ACC112 (cell line): ENCODE data around the gene OXSR1.
"Not testable (repeated sequence)": the region's sequence is repeated elsewhere in the genome, so short reads cannot be mapped to it uniquely, and the experiment has no call there.

Source experiments
- H2AFZ ChIP-seq: fragments of 200-600 bp; sonication (generic); one replicate; pipeline ENCODE4 v1.6.0; 2017; ENCODE audit warnings: antibody characterized with exemption, low read length; ENCODE audit not compliant: unreplicated experiment
- H3K27ac ChIP-seq: fragments of 200-600 bp; sonication (generic); 2 replicates; pipeline ENCODE4 v1.5.1; 2014; ENCODE audit warnings: low read depth, mild to moderate bottlenecking, antibody characterized with exemption, low read length, moderate library complexity
- H3K27me3 ChIP-seq: fragments of 200-600 bp; sonication (generic); 2 replicates; pipeline ENCODE4 v1.6.1; 2014; ENCODE audit warnings: mild to moderate bottlenecking, antibody characterized with exemption, low read length, moderate library complexity, mixed read lengths; ENCODE audit not compliant: insufficient read depth
- H3K36me3 ChIP-seq: fragments of 200-600 bp; sonication (generic); 2 replicates; pipeline ENCODE4 v1.6.1; 2016; ENCODE audit warnings: mild to moderate bottlenecking, antibody characterized with exemption, low read length, moderate library complexity, mixed read lengths; ENCODE audit not compliant: insufficient read depth
- H3K4me1 ChIP-seq: fragments of 200-600 bp; sonication (generic); one replicate; pipeline ENCODE4 v1.6.1; 2016; ENCODE audit warnings: low read length, mixed read lengths; ENCODE audit not compliant: insufficient read depth, unreplicated experiment, control insufficient read depth
- H3K4me3 ChIP-seq: fragments of 200-600 bp; sonication (generic); 2 replicates; pipeline ENCODE4 v1.5.1; 2014; ENCODE audit warnings: mild to moderate bottlenecking, low read depth, low read length
- H3K79me2 ChIP-seq: fragments of 200-600 bp; sonication (generic); one replicate; pipeline ENCODE4 v1.6.0; 2016; ENCODE audit warnings: low read length; ENCODE audit not compliant: control insufficient read depth, unreplicated experiment, insufficient read depth

OXSR1 gene

DNA sequence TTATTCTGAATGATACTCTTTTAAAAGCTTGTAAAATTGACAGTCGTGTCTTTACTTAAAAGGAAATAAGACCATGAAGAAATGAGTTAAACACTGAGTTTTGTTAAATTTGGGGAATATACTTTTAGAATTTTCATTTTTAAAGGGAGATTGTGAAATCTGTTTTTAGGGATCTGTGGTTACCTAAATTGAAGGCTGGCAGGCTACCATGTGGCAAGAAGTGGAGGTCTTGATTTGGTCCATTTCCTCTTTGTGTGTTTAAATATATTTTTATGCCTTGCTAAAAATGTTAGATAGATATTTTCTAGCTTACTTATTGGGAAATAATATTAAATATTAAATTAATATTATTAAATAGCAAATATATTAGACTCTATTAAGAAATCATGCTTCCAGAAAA, 63.7 kb downstream of the OXSR1 start:
- Histone ChIP-seq H3K36me3 (peaks cover 43% of the 10 kb centered on the region), H3K79me2 (peaks cover 7% of the 10 kb centered on the region), H2AFZ (no peak overlapping the region), H3K4me1 (peaks cover 55% of the 10 kb centered on the region), H3K27me3 (no peaks in the 10 kb centered on the region), H3K4me3 (no peak overlapping the region), H3K27ac (peak overlapping the region; percentile 85)

GRCh38 chr3:38232701-38233100, 67.4 kb downstream of the OXSR1 start:
- Histone ChIP-seq H3K79me2 (peaks cover 7% of the 10 kb centered on the region), H2AFZ (no peak overlapping the region), H3K4me1 (peaks cover 19% of the 10 kb centered on the region), H3K4me3 (no peak overlapping the region), H3K36me3 (peaks cover 60% of the 10 kb centered on the region), H3K27me3 (no peaks in the 10 kb centered on the region), H3K27ac (no peak overlapping the region)

GRCh38 chr3:38235466-38235865, 70.1 kb downstream of the OXSR1 start:
- no peak overlapping the region for H3K27ac ChIP-seq
- peaks cover 68% of the 10 kb centered on the region for H3K36me3 ChIP-seq
- H3K27me3 ChIP-seq = no peaks in the 10 kb centered on the region
- H3K4me1 ChIP-seq = no peaks in the 10 kb centered on the region
- H3K4me3 ChIP-seq = no peak overlapping the region
- no peak overlapping the region for H2AFZ ChIP-seq
- H3K79me2 ChIP-seq = peaks cover 2% of the 10 kb centered on the region

GRCh38 chr3:38238416-38239008, 73.2 kb downstream of the OXSR1 start:
- H3K36me3 ChIP-seq = peaks cover 54% of the 10 kb centered on the region

DNA sequence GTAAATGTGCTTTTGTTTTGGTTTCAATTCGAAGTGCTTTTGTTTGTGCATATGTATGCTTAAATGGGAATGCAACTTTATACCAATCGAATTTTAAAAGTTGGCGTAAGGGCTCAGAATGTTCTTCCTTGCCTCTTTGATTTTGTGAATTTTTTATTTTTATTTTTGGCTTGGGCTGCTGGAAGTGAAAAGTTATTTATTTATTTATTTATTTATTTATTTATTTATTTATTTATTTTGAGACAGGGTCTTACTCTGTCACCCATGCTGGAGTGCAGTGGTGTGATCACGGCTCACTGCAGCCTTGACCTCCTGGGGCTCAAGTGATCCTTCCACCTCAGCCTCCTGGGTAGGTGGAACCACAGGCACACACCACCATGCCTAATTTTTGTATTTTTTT, 77.5 kb downstream of the OXSR1 start:
- not testable (repeated sequence) for H3K27ac ChIP-seq, H3K4me3 ChIP-seq, H3K27me3 ChIP-seq, H3K79me2 ChIP-seq, H3K4me1 ChIP-seq, H2AFZ ChIP-seq
- peaks cover 14% of the 10 kb centered on the region for H3K36me3 ChIP-seq

More at GRCh38 chr3:38238416-38239008, 73.2 kb downstream of the OXSR1 start:
- Histone ChIP-seq H3K4me1 (no peaks in the 10 kb centered on the region), H3K4me3 (no peak overlapping the region), H3K79me2 (peaks cover 2% of the 10 kb centered on the region), H3K27ac (no peak overlapping the region), H2AFZ (no peak overlapping the region), H3K27me3 (no peaks in the 10 kb centered on the region)

DNA sequence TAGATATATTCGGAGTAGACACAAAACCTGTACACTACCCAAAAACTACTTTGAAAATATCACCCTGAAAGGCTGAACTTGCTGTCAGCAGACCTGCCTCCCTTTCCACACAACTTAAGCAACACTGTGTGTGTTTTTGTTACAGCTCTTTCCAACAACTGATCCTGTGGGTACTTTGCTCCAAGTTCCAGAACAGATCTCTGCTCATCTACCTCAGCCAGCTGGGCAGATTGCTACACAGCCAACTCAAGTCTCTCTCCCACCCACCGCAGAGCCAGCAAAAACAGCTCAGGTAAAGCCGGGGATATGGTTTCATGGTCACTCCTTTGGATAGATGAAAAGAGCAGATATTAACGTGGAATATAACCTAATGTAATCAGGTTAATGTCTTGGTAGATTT, 80.6 kb downstream of the OXSR1 start:
- Histone ChIP-seq H2AFZ (no peak overlapping the region), H3K4me1 (peaks cover 10% of the 10 kb centered on the region), H3K79me2 (no peaks in the 10 kb centered on the region), H3K27me3 (no peaks in the 10 kb centered on the region), H3K4me3 (no peak overlapping the region), H3K36me3 (peaks cover 24% of the 10 kb centered on the region), H3K27ac (no peak overlapping the region)

- Histone ChIP-seq H2AFZ (no peak overlapping the region), H3K4me1 (peaks cover 10% of the 10 kb centered on the region), H3K27ac (no peak overlapping the region), H3K36me3 (peaks cover 39% of the 10 kb centered on the region), H3K27me3 (no peaks in the 10 kb centered on the region), H3K79me2 (no peaks in the 10 kb centered on the region), H3K4me3 (no peak overlapping the region)
These were observed 82.2 kb downstream of the OXSR1 start for GRCh38 chr3:38247366-38248035.

GRCh38 chr3:38250198-38250597, 84.9 kb downstream of the OXSR1 start:
- no peak overlapping the region for H3K27ac ChIP-seq
- no peak overlapping the region for H3K4me3 ChIP-seq
- H3K36me3 ChIP-seq = peaks cover 51% of the 10 kb centered on the region
- H3K4me1 ChIP-seq = peaks cover 10% of the 10 kb centered on the region
- no peak overlapping the region for H2AFZ ChIP-seq
- no peaks in the 10 kb centered on the region for H3K79me2 ChIP-seq
- H3K27me3 ChIP-seq = no peaks in the 10 kb centered on the region

DNA sequence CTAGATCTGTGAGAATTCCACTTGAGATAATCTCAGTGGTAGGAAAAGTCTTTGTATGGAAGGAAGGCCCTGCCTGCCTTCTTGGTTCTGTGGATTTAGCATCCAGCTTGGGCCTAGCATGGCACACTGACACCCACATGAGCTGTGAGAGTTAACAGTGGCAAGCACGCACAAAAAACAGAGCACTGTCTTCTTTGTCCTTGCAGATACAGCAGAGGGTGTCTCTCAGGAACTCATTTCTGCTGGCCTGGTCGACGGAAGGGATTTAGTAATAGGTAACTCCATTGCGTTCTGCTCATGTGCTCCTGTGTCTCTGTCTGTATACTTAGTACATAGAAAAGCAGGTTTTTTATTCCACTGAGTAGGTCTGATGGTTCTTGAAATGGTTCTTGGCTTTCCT, 85.9 kb downstream of the OXSR1 start:
- Histone ChIP-seq H3K36me3 (peaks cover 51% of the 10 kb centered on the region), H3K79me2 (no peaks in the 10 kb centered on the region), H3K27ac (no peak overlapping the region), H2AFZ (no peak overlapping the region), H3K4me3 (no peak overlapping the region), H3K4me1 (peaks cover 10% of the 10 kb centered on the region), H3K27me3 (no peaks in the 10 kb centered on the region)

- H2AFZ ChIP-seq = no peak overlapping the region
- H3K79me2 ChIP-seq = no peaks in the 10 kb centered on the region
- no peak overlapping the region for H3K4me3 ChIP-seq
- no peaks in the 10 kb centered on the region for H3K27me3 ChIP-seq
- H3K27ac ChIP-seq = no peak overlapping the region
- peaks cover 47% of the 10 kb centered on the region for H3K36me3 ChIP-seq
- no peaks in the 10 kb centered on the region for H3K4me1 ChIP-seq
These were observed 88.4 kb downstream of the OXSR1 start for GRCh38 chr3:38253704-38254103.

- no peak overlapping the region for H2AFZ ChIP-seq
- no peak overlapping the region for H3K27ac ChIP-seq
- H3K36me3 ChIP-seq = peaks cover 36% of the 10 kb centered on the region
- H3K27me3 ChIP-seq = no peaks in the 10 kb centered on the region
- no peaks in the 10 kb centered on the region for H3K79me2 ChIP-seq
- no peaks in the 10 kb centered on the region for H3K4me1 ChIP-seq
- no peak overlapping the region for H3K4me3 ChIP-seq
These were observed 89.5 kb downstream of the OXSR1 start for GRCh38 chr3:38254872-38255271.
